Activated CD4-positive, alpha-beta T cell treated with anti-CD3 and anti-CD28 coated beads, Interleukin-2, Interleukin-4, amounts not matched to agents 100 ng/mL and 50 ng/mL, durations not matched to agents 16 hours and 8 hours (primary cell): ENCODE results near the gene NUDCD2.
A peak's percentile ranks its signal among the peaks of the same experiment; 100 is the strongest.

Source experiments
- DNase-seq: peaks from one replicate; pipeline ENCODE4 v3.0.0-alpha.2; 2020; ENCODE audit warnings: low spot score

Gene NUDCD2, protein sequence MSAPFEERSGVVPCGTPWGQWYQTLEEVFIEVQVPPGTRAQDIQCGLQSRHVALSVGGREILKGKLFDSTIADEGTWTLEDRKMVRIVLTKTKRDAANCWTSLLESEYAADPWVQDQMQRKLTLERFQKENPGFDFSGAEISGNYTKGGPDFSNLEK

DNA sequence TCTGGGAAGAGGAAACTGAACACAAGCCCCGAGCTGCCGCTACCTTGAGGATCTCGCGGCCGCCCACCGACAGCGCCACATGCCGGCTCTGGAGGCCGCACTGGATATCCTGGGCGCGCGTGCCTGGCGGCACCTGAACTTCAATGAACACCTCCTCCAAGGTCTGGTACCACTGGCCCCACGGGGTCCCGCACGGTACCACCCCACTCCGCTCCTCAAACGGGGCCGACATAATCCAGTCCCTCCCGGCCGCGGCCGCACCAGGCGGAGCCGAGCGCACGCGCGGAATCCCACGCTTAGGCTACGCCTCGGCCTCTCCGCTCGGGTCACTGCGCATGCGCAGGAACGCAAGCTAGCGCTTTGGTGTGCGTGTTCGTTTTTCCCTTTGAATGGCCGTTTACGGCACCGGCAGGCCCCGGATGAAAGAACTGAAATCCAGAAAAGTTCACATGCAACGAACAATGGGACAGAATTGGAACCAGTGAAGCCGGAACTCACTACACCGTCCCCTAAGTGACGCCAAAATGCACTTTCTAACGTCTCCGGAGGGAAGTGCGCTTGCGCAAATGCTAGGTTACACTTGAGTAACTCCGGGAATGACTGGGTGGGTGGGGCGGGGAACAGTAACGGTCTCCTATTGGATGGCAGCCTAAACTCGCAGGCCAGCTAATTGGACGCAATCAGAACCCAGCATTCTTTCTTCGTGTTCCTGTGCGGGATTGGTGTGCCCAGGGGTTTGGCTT lies at the start of gene NUDCD2:
TSS of gene NUDCD2 (minus strand) at position 284 of the 743 bp plus-strand sequence. CDS start at position 232, 52 bp downstream.
- DNase-seq, result peak; percentile 98

DNA sequence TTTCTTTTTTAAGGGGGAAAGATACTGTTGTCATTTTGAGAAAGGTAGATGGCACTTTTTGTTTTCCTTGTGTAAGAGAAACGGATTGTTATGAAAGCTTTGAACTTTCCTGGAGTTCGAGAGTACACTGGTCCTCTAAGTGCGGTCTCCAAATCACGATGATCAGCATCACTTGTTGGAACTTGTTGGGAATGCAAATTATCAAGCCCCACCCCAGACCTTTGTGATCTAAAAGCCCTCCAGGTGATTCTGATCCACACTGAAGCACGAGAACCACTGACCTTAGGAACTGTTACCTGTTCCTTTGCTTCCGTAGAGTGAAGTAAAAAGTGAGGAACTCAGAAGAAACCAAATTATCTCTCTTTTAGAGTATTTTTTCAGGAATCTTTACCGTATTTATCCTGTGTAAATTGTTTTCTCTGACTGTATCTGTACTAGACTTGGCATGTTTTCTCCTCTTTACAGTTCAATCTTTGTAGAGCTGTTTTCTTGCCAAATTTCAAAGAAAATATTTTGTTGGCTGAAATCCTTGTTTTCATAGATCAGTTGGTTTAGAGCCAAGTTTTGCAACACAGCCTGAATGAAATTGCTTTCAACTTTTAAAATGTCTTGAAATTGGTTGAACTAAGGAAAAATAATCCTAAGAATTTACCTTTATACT lies 49.5 kb upstream of the NUDCD2 start:
- no peak for DNase-seq

DNA sequence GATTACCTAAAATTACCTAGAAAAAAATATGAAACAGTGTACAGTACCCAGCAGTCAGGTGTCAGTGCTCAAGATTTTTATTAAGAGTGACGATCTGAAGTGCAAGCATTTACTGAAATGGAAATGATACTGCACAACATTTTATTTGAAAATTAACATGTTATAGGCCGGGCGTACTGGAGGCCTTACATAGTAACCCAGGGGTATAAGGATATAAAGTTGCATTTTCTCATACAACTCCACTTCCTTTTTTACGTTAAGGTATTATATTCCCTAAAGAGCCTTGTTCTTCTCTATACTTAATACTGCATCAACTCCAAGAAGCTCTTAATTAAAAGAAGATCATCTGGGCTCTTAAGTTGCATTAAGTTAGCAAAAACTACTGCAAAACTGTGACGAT lies 48.9 kb upstream of the NUDCD2 start:
- DNase-seq, result no peak

GRCh38 chr5:163506726-163507125 lies 46.8 kb upstream of the NUDCD2 start:
- DNase-seq, result peak; percentile 50

DNA sequence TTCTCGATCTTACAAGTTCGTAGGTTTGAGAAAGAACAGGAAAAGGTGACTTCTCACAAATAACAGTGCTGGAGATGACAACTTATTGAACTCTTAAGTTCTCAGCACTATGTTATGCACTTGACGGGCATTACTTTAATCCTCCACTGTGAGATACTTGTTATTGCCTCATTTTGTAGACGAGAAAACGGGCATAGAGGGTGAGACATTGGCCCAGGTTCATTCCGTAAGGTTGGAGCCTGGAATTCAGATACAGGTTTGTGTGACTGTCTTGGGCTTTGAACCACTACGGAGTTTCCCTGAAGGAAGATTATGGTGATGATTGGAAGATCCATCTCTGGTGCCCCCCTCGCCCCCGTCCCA lies 46.2 kb upstream of the NUDCD2 start:
- DNase-seq, result no peak

DNA sequence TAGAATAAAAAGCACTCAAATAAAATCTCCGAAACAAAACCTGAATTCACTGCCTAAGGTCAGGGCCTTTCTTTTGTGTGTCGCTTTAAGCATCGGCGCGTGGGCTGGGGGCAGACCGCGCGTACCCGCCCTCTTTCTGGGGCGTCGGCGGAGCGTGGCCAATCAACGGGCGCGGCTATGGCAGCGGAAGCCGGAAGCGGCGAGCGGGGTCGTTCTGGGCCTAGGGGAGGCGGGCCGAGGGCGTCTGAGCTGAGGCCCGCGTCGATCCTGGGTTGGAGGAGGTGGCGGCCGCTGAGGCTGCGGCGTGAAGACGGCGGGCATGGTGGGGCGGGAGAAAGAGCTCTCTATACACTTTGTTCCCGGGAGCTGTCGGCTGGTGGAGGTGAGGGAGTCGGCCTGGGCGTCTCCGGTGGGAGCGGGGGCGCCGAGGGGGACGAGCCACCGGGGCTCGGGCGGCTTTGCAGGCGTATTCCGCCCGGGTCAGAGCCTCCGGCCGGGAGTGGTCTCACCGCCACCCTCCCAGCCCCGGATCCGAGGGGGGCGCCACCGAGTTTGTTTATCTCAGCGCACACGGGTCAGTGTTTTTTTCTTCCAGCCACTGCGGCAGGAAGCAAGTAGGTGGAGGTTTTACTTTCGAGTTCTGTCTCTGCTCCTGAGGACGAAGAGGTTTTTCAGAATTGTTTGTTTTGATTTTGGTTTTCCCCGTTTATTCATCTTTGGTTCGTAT lies 45.6 kb upstream of the NUDCD2 start, which contains the start of gene MAT2B:
TSS of gene MAT2B (plus strand) at position 252 of the 727 bp plus-strand sequence. CDS start at position 320, 68 bp downstream.
- peak; percentile 97 for DNase-seq

DNA sequence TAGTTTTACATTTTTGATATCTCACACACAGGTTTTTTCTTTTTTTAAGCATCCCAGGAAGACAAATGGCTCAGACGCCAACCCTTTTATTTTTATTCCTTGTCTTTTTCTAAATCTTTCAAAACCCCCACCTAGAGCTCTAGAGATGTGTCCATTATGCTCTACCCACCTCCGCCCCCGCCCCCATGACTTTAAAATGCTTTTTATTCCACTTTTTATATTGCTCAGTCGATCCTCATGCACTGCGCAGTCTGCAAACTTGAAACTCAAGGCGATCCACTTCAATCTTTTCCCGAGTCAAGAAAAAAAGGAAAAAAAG lies 45.1 kb upstream of the NUDCD2 start:
- DNase-seq, result no peak

DNA sequence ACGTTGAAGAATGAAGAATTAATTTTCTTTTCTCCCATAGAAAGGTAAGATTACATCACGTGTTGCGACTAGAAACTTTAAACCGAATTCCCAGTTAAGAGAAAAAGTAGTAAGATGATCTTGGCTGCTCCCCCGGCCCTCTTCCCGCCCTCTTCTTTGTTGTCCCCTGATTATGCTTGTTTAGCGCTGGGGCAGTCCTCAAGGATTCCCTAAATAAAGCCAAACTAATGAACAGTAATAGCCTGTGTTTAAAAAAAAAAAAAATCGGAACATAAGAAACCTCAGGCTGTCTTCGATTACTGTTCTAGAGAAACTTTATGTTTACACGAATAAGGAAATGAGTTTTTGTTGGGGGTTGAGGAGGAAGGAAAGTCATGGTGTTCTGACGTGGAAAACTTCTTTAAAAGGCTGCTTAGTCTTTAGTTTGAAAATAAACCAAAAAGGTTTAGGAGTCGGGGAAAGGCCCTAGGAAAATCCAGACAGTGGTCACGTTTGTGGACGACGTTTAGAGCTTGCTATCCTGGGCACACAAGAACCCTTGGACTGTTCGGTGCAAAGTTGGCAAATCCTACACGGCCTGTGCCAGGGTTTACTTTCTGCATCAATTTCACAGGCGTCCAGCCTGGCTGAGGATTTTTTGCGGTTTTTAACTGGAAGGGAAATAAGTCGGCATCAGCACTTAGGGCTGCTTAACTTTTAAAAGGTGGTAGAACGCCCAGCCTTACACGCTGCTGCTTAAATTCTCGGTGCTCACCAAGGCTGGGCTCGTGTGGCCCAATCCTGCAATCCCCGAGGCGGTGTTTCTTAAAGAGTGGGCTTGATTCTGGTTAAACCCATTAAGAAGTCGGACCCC lies 44.4 kb upstream of the NUDCD2 start:
- peak; percentile 53 for DNase-seq

DNA sequence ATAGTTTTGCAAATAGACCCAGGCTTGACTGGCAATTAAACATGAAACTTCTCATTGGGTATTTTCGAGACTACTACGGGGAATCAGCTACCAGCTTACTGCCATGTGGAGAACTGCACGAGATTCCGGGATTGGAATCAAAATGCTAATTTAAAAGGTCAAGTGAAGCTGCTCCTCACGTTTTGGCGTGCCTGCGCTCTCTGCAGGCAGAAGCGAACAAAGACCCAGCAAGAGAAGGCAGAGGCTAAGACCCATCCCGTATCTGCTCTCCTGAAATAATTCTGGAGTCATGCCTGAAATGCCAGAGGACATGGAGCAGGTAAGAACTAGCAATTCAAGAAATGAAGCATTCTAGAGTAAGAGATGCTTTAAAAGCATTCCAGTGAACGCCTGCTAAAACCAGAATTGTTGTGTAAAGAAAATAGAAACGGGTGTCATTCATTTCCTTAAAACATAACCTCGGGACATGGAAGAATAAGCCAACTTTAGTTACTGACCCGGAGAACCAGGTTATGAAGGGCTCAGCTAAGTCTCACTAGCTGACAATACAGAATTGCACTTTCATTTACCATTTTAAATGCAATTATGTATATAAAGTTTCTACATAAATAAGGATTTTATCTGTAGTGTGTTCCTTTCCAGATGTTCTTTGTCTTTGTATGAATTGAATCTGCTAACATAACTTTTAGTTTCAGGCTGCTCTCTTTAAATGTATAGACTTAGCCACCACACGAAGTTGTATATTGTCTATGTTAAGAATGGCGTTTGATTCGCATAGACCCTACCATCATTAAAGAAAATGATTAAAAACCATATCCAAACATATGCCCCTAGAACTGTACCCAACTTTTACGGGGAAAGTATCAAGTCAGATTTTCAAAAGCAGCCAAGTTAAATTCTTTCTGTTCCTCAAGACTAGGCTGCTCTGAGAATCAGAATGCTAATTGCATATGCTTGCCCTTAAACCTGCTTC lies 43.5 kb upstream of the NUDCD2 start:
- DNase-seq, result peak; percentile 53

- no peak for DNase-seq
Observed at GRCh38 chr5:163502521-163502920, 42.6 kb upstream of the NUDCD2 start.

DNA sequence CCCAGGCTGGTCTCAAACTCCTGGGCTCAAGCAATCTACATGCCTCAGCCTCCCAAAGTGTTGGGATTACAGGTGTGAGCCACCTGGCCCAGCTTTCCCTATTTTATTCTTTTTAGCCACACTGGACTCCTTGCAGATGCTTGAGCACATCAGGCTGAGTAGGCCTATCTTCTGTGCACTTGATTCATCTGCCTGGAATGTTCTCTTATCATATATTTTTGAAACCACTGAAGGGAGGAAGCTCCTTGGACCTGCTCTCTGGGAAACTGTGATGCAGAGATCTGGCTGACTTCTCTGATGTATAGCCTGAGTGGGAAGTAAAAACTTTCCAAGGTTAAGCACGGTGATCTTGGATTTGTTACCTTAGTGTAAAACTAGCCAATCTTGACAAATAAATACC lies 39.0 kb upstream of the NUDCD2 start:
- DNase-seq, result no peak

GRCh38 chr5:163497315-163497714 lies 37.4 kb upstream of the NUDCD2 start:
- DNase-seq, result no peak

GRCh38 chr5:163496286-163496685 lies 36.4 kb upstream of the NUDCD2 start:
- DNase-seq, result no peak

- no peak for DNase-seq
Observed at GRCh38 chr5:163489745-163490075, 29.8 kb upstream of the NUDCD2 start.

GRCh38 chr5:163489055-163489744 lies 29.3 kb upstream of the NUDCD2 start:
- no peak for DNase-seq

DNA sequence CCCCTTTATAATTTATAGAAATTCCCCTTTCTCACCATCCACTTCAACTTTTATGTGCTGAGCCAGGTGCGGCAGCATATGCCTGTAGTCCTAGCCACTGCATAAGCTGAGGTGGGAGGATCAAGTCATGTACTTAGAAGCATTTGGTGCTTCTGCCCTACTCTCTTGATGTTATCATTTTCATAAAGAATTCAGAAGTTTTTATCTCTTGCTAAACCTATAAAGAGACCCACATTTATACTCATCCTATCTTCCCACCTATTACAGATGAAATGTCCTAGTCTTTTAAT lies 19.0 kb upstream of the NUDCD2 start:
- DNase-seq, result no peak

- no peak for DNase-seq
Observed at GRCh38 chr5:163478126-163478981, 18.5 kb upstream of the NUDCD2 start.

- DNase-seq, result no peak
Observed at GRCh38 chr5:163475411-163475810, 15.5 kb upstream of the NUDCD2 start.

DNA sequence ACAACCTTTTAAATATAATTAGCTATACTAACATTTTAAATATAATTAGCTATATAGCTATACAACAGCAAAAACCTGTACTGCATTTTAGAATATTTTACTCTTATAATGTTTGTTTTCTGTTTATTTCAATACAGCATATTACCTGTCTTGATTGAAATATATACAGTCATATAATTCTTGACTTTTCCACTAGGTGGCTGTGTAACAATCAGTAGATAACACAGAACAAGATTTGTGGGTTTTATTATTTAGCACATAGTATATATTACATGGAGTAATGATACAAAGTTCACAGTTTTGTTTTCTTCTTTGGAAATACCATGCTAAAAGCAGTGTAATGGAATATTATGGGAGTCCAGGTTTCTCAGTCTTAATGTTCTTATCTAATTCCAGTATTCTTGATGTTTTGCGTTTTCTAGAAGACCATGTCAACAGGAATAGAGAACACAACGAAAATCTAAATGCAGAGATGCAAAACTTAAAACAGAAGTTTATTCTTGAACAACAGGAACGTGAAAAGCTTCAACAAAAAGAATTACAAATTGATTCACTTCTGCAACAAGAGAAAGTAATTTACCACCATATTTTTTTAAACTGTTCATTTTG lies 13.8 kb upstream of the NUDCD2 start:
- DNase-seq, result no peak
